Pancreas (tissue), 10 donors: ENCODE measurements around the gene PTEN. TPM values are rescaled to one million over a fixed set of nuclear protein-coding genes. Genes with fewer than 3 reads are reported as not detected.

ENCODE experiments used
- ATAC-seq, 4 donors: fragments of 200-7000 bp; cut with Tn5 transposase; one replicate each; pipeline versions ENCODE4 v1.8.0 to v1.9.1; 2020; ENCODE audit warnings: mild to moderate bottlenecking in 4 of 4, moderate library complexity in 4 of 4
- DNase-seq, 6 donors: peaks; one replicate each; pipeline ENCODE4 v3.0.0-alpha.2; 2020
- FAIRE-seq: peaks from 2 replicates; lab custom pipeline; 2012; peaks lifted over from hg19 to GRCh38; lab: Jason Lieb, UNC
- H3K27ac ChIP-seq, 4 donors: fragments of 200-600 bp; sonication (generic); 1 replicate in 3 of 4; 2 replicates in 1 of 4; pipeline versions ENCODE4 v1.5.0 to v1.8.0; 2020
- H3K27me3 ChIP-seq, 4 donors: fragments of 200-600 bp; one replicate each; pipeline ENCODE4 v1.8.0; 2021
- H3K36me3 ChIP-seq, 3 donors: fragments of 200-600 bp; sonication (generic) in 1 of 3; one replicate each; pipeline versions ENCODE4 v1.5.0 to v1.8.0; 2020 to 2021
- H3K4me1 ChIP-seq, 3 donors: fragments of 200-600 bp; one replicate each; pipeline ENCODE4 v1.8.0; 2021
- H3K4me3 ChIP-seq, 4 donors: fragments of 200-600 bp; sonication (generic) in 2 of 4; one replicate each; pipeline versions ENCODE4 v1.5.0 to v1.8.0; 2020 to 2021
- H3K9me3 ChIP-seq, 4 donors: fragments of 200-600 bp; one replicate each; pipeline ENCODE4 v1.8.0; 2021
- CTCF ChIP-seq, 4 donors: fragments of 200-600 bp; sonication (generic) in 3 of 4; IDR thresholded peaks; one replicate each; pipeline versions ENCODE4 v1.5.0 to v1.8.0; 2021; ENCODE audit warnings: antibody characterized with exemption in 4 of 4
- WGBS, 2 donors: extraction: QIAGEN DNeasy Blood & Tissue Kit; methylation state at CpG; one replicate each; pipeline ENCODE4 v1.1.7; 2013; 5-methylcytosine and 5-hydroxymethylcytosine counted together
- intact Hi-C, 3 donors: fragments of 100-400 bp; cut with DNase I; formaldehyde crosslinking; loops; one replicate each; pipeline versions ENCODE4 v1.11.1 to v1.14.2; 2022
- polyA plus RNA-seq, 2 donors: library from polyadenylated mRNA; stranded (reverse); fragments of 200-250 nt; gene quantifications; one replicate each; pipeline ENCODE4 v1.2.3, GENCODE V29; 2013
- total RNA-seq, 6 donors: library from RNA; stranded (reverse); fragmentation: NEBNext Ultra II Directional in 4 of 6; extraction: Animal tissue kit (Norgen Biotek cat#: 25700) in 4 of 6; gene quantifications; one replicate each; pipeline versions ENCODE4 v1.2.1 to v1.2.4, GENCODE V29; 2021 to 2023
- donor health status: healthy with polysubstance abuse.
- donor health status: DM: no; HTN: no; CAD: no; lungs with moderate emphysema.
- donor health status: DM: no; HTN: no; CAD: no.
- donor health status: control.
- donor health status: control.
- donor health status: Bipolar disorder and iron deficiency.
- donor health status: DM: yes; HTN: yes; CAD: no.
- donor health status: DM: no; HTN: no; CAD: no.
- donor health status: DM: no; HTN: no; CAD: no.
- donor health status: DM: yes; HTN: yes; CAD: no.

PTEN gene
- total and polyA plus RNA-seq, 8 donors = 19.2 to 64.1 (median 40.4) TPM

- DNase-seq = no peak
- FAIRE-seq = no peak
- intact Hi-C loops = no loop called here
- ATAC-seq = no peak
- Histone ChIP-seq H3K27ac (no peak overlapping the region), H3K4me3 (no peak overlapping the region), H3K9me3 (no peaks in the 10 kb centered on the region), H3K27me3 (no peaks in the 10 kb centered on the region), H3K36me3 (peaks cover 0 to 6% (median 3%) of the 10 kb centered on the region in 3 donors), H3K4me1 (peaks cover 0 to 8% (median 8%) of the 10 kb centered on the region in 3 donors)
- WGBS, 2 donors = 24 to 75% methylated on average over 2 of the region's 2 CpGs
- TF ChIP-seq CTCF (IDR thresholded peaks at IDR 0.05) = no peak
These were observed 89.2 kb downstream of the PTEN start for GRCh38 chr10:87952612-87953011.

DNA sequence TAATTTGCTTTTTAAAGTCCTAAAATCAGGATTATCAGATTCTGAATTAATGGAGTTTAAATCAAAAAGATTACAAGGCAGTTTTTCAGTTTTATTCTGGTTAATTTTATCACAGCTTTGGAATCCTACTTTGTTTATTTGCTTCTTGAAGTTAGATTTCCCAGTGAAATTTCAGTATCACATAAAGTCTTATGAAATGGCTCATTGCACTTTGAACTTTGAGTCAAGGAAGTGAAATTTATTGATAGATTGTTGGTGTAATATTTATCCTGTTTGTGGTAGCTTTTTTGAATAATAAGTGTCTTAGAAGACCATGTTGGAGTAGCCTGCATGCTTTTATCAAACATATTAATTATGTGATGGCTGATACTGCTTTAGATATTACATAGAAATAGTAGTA, 92.6 kb downstream of the PTEN start:
- Histone ChIP-seq H3K4me1 (peaks cover 0 to 25% (median 22%) of the 10 kb centered on the region in 3 donors), H3K36me3 (peaks cover 0 to 10% (median 0%) of the 10 kb centered on the region in 3 donors), H3K27ac (peak overlapping the region in 1 of 4 donors; percentile 3), H3K9me3 (no peaks in the 10 kb centered on the region), H3K4me3 (no peak overlapping the region), H3K27me3 (no peaks in the 10 kb centered on the region)
- peak in 2 of 4 donors; percentile 27 to 40 for ATAC-seq
- intact Hi-C loops = no loop called here
- no peak for DNase-seq
- no peak for TF ChIP-seq CTCF (IDR thresholded peaks at IDR 0.05)
- peak; percentile 70 for FAIRE-seq

- Histone ChIP-seq H3K36me3 (peaks cover 0 to 5% (median 0%) of the 10 kb centered on the region in 3 donors), H3K4me1 (peaks cover 0 to 31% (median 30%) of the 10 kb centered on the region in 3 donors)
- 76% methylated on average over 5 of the region's 5 CpGs for WGBS, 2 donors
These were observed 94.3 kb downstream of the PTEN start for GRCh38 chr10:87957702-87958101.

DNA sequence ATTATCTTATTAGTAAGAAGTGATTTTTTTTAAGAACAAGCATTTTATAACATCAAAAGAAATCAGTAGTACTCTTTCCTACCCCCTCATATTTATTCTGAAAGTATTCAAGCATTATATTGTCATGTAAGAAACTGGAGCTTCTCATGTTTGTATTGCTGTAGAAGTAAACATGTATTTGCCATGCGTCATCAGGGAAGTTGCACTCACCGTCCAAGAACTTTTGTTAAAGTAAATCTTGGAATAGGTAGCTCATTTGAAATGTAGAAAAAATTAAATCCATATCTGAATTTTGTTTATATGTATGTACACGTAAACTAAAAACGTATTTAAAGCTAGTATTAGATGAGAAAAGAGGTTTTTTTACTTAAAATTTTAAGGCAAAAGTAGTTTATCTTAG, 96.8 kb downstream of the PTEN start:
- 52 to 53% methylated on average over 4 of the region's 4 CpGs for WGBS, 2 donors
- ATAC-seq (peak; percentile 63 to 79 (median 70)), DNase-seq (no peak), FAIRE-seq (peak; percentile 26)
- H3K4me1 ChIP-seq = peaks cover 0 to 31% (median 30%) of the 10 kb centered on the region in 3 donors
- H3K27me3 ChIP-seq = no peaks in the 10 kb centered on the region
- TF ChIP-seq CTCF (IDR thresholded peaks at IDR 0.05) = no peak
- H3K36me3 ChIP-seq = peaks cover 0 to 5% (median 0%) of the 10 kb centered on the region in 3 donors
- H3K9me3 ChIP-seq = no peaks in the 10 kb centered on the region
- intact Hi-C loops = no loop called here
- H3K27ac ChIP-seq = peak overlapping the region in 1 of 4 donors; percentile 4
- H3K4me3 ChIP-seq = no peak overlapping the region

More at GRCh38 chr10:87957702-87958101, 94.3 kb downstream of the PTEN start:
- no peak for FAIRE-seq
- no peak overlapping the region for H3K4me3 ChIP-seq
- DNase-seq = no peak
- ATAC-seq = no peak
- no peak for TF ChIP-seq CTCF (IDR thresholded peaks at IDR 0.05)
- H3K27me3 ChIP-seq = no peaks in the 10 kb centered on the region
- H3K9me3 ChIP-seq = no peaks in the 10 kb centered on the region
- intact Hi-C loops = no loop called here
- no peak overlapping the region for H3K27ac ChIP-seq

DNA sequence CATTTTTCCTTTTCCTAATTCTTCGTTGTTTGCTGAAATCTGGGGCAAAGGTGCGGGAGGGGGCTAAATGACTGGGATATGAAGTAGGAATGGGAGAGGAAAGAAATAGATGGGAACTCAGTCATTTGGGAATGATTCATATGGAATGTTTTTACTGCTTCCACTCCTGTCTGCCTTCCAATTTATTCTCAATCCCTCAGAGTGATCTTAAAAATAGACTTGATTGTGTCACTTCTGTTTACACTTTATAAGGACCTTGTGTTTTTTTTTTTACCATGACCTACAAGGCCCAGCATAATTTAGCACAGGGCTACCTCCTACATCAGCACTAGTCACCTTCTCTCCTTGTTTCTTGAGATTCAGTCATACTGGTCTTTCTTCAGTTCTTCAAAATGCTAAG, 97.9 kb downstream of the PTEN start:
- peak; percentile 34 to 72 (median 62) for ATAC-seq

More for the DNA sequence above, 97.9 kb downstream of the PTEN start:
- 50 to 63% methylated on average over 2 of the region's 2 CpGs for WGBS, 2 donors
- intact Hi-C loops = no loop called here
- no peak for TF ChIP-seq CTCF (IDR thresholded peaks at IDR 0.05)
- DNase-seq = no peak
- Histone ChIP-seq H3K36me3 (peaks cover 0 to 5% (median 0%) of the 10 kb centered on the region in 3 donors), H3K27ac (peak overlapping the region in 1 of 4 donors; percentile 34), H3K4me1 (peaks cover 0 to 23% (median 23%) of the 10 kb centered on the region in 3 donors), H3K27me3 (no peaks in the 10 kb centered on the region), H3K4me3 (no peak overlapping the region), H3K9me3 (no peaks in the 10 kb centered on the region)
- no peak for FAIRE-seq
